ENCODE results near the gene TRPC4AP.
A peak's percentile ranks its signal among the peaks of the same experiment; 100 is the strongest.

The TRPC4AP gene

GRCh38 chr20:35091816-35092523 lies 637 bp downstream of the TRPC4AP start:
- 0 out of 2 replicates have a peak, but pooled peaks cover 3% of the 10 kb centered on the region for H3F3A ChIP-seq (ENCODE audit: insufficient read depth)
- no peak for TF ChIP-seq EZH2phosphoT487 (conservative IDR thresholded peaks at IDR 0.05; ENCODE audit: low read length)
- TF ChIP-seq, protein P1, sequence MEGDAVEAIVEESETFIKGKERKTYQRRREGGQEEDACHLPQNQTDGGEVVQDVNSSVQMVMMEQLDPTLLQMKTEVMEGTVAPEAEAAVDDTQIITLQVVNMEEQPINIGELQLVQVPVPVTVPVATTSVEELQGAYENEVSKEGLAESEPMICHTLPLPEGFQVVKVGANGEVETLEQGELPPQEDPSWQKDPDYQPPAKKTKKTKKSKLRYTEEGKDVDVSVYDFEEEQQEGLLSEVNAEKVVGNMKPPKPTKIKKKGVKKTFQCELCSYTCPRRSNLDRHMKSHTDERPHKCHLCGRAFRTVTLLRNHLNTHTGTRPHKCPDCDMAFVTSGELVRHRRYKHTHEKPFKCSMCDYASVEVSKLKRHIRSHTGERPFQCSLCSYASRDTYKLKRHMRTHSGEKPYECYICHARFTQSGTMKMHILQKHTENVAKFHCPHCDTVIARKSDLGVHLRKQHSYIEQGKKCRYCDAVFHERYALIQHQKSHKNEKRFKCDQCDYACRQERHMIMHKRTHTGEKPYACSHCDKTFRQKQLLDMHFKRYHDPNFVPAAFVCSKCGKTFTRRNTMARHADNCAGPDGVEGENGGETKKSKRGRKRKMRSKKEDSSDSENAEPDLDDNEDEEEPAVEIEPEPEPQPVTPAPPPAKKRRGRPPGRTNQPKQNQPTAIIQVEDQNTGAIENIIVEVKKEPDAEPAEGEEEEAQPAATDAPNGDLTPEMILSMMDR (IDR thresholded peaks at IDR 0.05; ENCODE audit: insufficient read depth, low read length, poor library complexity, severe bottlenecking): no peak
- H3K27me3 ChIP-seq (ENCODE audit: low read length): no peaks in the 10 kb centered on the region
- H3K4me3 ChIP-seq (ENCODE audit: insufficient read depth, low read length, poor library complexity, severe bottlenecking): peak overlapping the region; percentile 77
- H3K9me2 ChIP-seq (replicated peaks; ENCODE audit: insufficient read depth, low read length): no peaks in the 10 kb centered on the region
- H3K9ac ChIP-seq (ENCODE audit: low read length): peak overlapping the region; percentile 78
- H2AFZ ChIP-seq (ENCODE audit: low read depth, low read length, severe bottlenecking): peak overlapping the region; percentile 54
- H3K9me3 ChIP-seq (ENCODE audit: insufficient read depth, low read length): no peaks in the 10 kb centered on the region
- H3K79me2 ChIP-seq (ENCODE audit: insufficient read depth, low read length): peaks cover 52% of the 10 kb centered on the region
- H3K4me2 ChIP-seq (ENCODE audit: low read depth, low read length, poor library complexity, severe bottlenecking): peak overlapping the region; percentile 93
- H3K36me3 ChIP-seq (ENCODE audit: low read length): no peaks in the 10 kb centered on the region
- H3K27ac ChIP-seq (ENCODE audit: low read depth, low read length): peak overlapping the region; percentile 49; the same call in 1 of the 2 replicates
- H4K20me1 ChIP-seq (ENCODE audit: low read depth, low read length): no peaks in the 10 kb centered on the region

DNA sequence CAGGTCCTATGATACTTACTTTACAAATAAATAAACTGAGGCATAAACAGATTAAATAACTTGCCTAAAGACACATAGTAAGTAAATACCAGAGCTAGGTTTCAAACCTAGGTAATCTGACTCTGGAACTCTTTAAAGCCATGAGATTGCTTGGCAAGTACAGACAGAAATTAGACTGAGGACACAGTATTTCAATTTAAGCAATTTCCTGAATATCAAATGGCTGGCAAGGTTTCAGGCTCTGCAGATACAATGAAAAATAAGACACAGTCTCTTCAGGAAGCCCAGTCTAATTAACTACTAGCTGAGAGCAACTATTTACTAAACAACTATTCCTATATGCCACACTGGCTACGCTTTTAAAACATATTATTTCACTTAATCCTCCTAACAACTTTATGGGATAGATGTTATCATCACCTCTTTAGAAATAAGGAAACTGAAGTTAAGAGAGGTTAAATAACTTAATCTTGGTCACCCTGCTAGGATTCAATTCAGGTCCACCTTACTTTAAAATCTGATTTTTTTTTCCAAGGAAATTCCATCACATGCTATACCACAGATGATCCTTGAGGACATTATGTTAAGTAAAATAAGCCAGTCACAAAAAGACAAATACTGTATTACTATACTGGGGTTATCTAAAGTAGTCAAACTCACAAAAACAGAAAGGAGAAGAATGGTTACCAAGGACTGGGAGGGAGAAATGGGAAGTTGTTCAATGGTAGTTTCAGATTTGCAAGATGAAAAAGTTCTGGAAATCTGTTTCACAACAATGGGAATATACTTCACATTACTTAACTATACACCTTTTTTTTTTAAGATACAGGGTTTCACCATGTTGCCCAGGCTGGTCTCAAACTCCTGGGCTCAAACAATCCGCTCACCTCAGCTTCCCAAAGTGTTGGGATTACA lies 4.1 kb downstream of the TRPC4AP start:
- H4K20me1 ChIP-seq (ENCODE audit: low read depth, low read length): no peaks in the 10 kb centered on the region
- TF ChIP-seq EZH2phosphoT487 (conservative IDR thresholded peaks at IDR 0.05; ENCODE audit: low read length): no peak
- TF ChIP-seq, protein P1 (IDR thresholded peaks at IDR 0.05; ENCODE audit: insufficient read depth, low read length, poor library complexity, severe bottlenecking): no peak
- H3K27ac ChIP-seq (ENCODE audit: low read depth, low read length): no peak overlapping the region
- no peak overlapping the region for H3K4me3 ChIP-seq (ENCODE audit: insufficient read depth, low read length, poor library complexity, severe bottlenecking)
- no peaks in the 10 kb centered on the region for H3K9me3 ChIP-seq (ENCODE audit: insufficient read depth, low read length)
- peaks cover 77% of the 10 kb centered on the region for H3K79me2 ChIP-seq (ENCODE audit: insufficient read depth, low read length)
- H2AFZ ChIP-seq (ENCODE audit: low read depth, low read length, severe bottlenecking): no peak overlapping the region
- H3K36me3 ChIP-seq (ENCODE audit: low read length): peaks cover 2% of the 10 kb centered on the region; the same call in 1 of the 2 replicates
- H3K4me2 ChIP-seq (ENCODE audit: low read depth, low read length, poor library complexity, severe bottlenecking): no peak overlapping the region
- no peaks in the 10 kb centered on the region for H3K27me3 ChIP-seq (ENCODE audit: low read length)
- H3K9ac ChIP-seq (ENCODE audit: low read length): no peak overlapping the region
- H3F3A ChIP-seq (ENCODE audit: insufficient read depth): peaks cover 7% of the 10 kb centered on the region; the same call in 1 of the 2 replicates
- H3K9me2 ChIP-seq (replicated peaks; ENCODE audit: insufficient read depth, low read length): no peaks in the 10 kb centered on the region

GRCh38 chr20:35087791-35088190 lies 4.8 kb downstream of the TRPC4AP start:
- H3K79me2 ChIP-seq (ENCODE audit: insufficient read depth, low read length): peaks cover 84% of the 10 kb centered on the region
- H3K4me2 ChIP-seq (ENCODE audit: low read depth, low read length, poor library complexity, severe bottlenecking): no peak overlapping the region
- TF ChIP-seq, protein P1 (IDR thresholded peaks at IDR 0.05; ENCODE audit: insufficient read depth, low read length, poor library complexity, severe bottlenecking): no peak
- TF ChIP-seq EZH2phosphoT487 (conservative IDR thresholded peaks at IDR 0.05; ENCODE audit: low read length): no peak
- no peak overlapping the region for H2AFZ ChIP-seq (ENCODE audit: low read depth, low read length, severe bottlenecking)
- H3K9me3 ChIP-seq (ENCODE audit: insufficient read depth, low read length): no peaks in the 10 kb centered on the region
- no peak overlapping the region for H3K4me3 ChIP-seq (ENCODE audit: insufficient read depth, low read length, poor library complexity, severe bottlenecking)
- peaks cover 2% of the 10 kb centered on the region; the same call in 1 of the 2 replicates for H3K36me3 ChIP-seq (ENCODE audit: low read length)
- no peak overlapping the region for H3K9ac ChIP-seq (ENCODE audit: low read length)
- no peaks in the 10 kb centered on the region for H4K20me1 ChIP-seq (ENCODE audit: low read depth, low read length)
- H3K27ac ChIP-seq (ENCODE audit: low read depth, low read length): no peak overlapping the region
- peaks cover 7% of the 10 kb centered on the region; the same call in 1 of the 2 replicates for H3F3A ChIP-seq (ENCODE audit: insufficient read depth)
- no peaks in the 10 kb centered on the region for H3K9me2 ChIP-seq (replicated peaks; ENCODE audit: insufficient read depth, low read length)
- H3K27me3 ChIP-seq (ENCODE audit: low read length): no peaks in the 10 kb centered on the region

Measured in SU-DHL-6 (cell line).